GM21825 (cell line): ENCODE results near the gene PRDM16.

Experiments
- ATAC-seq: cut with Tn5 transposase; IDR thresholded peaks from one replicate; pipeline ENCODE4 v1.9.1; 2021; ENCODE audit warnings: mild to moderate bottlenecking, moderate library complexity; ENCODE audit not compliant: unreplicated experiment

Gene PRDM16

DNA sequence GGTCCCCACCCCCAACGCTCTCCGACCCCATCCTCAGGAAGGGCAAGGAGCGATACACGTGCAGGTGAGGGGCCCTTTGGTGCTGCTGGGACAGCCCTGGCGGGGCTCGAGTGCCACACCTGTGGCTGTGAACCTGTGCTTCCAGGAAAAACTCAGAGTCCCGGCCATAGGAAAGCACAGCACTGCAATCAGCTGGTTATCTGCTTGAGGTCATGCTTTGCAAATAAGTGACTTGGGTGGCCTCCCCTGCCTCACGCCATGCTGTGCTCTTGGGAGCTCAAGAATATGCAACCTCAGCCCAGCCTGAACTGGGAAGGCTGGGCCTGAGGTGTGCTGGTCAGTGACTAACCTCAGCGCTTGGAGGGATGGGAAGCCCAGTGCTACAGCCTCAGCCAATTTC is 348.9 kb downstream of the PRDM16 start:
- no peak for ATAC-seq

DNA sequence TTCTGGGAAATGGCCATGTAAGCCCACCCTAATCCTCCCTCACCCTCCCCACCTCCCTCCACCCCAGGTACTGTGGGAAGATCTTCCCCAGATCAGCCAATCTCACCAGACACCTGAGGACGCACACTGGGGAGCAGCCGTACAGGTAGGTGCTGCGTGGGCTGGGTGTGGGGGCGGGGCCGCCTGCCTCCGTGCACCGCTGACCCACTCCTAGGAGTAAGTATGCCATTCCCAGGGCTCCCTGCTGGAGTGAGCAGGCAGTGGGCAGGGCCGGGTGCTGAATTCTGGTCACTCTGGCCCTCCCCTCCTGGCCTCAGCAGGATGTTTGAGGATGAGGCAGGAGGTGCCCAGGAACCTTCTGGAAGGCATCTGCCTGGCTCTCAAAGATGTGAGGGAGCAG is 349.6 kb downstream of the PRDM16 start:
- ATAC-seq, result no peak

DNA sequence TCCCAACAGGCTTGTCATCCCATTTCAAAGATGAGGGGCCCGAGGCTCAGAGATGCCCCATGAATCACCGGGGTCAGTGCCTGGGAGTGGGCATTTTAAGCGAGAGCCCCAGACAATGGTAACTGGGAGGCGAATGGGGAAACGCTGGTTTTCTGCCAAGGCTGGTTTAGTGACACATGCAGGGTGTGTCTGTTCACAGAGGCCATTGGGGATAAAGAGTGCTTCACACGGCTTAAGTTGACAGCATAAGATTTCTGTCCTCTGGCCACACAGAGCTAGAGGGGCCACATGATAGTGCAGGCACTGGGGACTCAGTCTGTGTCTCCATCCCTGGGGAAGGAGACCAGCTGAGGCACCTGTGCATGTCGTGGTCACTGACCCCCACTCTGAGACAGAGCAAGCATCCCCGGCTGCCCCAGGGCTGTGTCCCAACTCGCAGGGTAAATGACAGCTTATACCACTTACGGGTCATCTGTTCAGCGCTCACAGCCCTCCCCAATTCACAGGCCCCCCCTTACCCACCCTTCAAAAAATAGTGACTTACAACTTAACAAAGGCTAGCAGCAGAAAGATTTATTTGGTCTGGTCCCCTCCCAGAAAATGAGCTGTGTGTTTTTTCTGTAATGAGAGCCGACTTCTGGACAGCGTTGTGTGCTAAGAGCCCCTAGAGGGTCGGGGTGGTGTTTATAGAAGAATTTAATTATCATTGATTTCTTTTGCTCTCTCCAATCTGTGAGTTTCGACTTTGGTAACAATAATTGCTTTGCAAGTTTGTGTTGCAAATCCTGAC is 350.6 kb downstream of the PRDM16 start:
- no peak for ATAC-seq

DNA sequence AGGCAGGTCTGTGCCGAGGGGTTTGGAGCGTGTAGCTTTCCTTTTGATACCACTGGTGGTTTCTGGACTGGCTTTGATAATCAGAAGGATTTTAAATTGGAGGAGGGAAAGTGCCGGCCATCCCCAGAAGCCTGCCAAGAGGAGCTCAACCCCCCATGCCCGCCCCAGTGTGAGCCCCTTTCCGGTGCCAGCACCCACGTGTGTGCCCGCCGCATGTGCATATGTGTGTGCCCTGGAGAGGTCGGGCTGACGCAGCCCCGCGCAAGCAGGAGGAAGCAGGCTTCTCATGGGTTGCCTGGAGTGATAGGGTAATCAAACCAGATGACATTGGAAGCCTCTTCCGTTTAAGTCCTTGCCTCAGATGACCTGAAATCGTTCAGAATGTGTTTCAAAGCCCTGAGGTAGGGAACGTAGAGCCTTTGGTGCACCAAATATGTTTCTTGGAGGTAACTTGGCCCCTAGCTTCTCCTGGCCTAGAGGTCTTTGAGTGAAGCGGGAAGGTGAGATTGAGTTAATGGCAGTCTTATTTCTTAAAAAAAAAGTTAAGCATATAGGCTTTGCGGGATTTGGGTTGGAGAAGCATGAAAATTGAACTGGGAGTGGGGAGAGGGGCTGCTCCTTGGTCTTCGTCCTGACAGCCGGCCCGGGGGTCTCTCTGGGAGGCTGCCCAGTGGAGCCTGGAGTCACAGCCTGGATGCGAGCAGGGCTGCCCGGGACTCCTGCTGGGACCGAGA is 351.4 kb downstream of the PRDM16 start:
- ATAC-seq, result no peak

DNA sequence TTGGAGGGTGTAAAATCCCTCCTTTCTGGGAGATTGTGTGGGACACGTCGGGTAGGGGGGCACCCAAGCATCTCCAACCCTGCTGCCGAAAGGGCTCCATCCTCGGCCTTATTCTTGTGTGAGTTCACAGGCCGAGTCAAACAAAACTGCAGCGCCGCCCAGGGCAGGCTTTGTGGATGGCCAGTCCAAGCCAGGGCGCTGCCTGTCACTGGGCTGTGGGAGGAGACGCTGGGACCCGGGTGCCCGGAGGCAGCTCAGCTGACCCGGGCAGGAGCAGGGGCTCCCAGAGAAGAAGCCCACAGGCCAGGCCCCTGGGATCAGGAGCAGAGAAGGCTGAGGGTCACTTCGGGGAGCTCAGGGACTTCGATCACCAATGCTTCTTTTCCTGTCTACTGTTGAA is 353.6 kb downstream of the PRDM16 start:
- ATAC-seq, result no peak

DNA sequence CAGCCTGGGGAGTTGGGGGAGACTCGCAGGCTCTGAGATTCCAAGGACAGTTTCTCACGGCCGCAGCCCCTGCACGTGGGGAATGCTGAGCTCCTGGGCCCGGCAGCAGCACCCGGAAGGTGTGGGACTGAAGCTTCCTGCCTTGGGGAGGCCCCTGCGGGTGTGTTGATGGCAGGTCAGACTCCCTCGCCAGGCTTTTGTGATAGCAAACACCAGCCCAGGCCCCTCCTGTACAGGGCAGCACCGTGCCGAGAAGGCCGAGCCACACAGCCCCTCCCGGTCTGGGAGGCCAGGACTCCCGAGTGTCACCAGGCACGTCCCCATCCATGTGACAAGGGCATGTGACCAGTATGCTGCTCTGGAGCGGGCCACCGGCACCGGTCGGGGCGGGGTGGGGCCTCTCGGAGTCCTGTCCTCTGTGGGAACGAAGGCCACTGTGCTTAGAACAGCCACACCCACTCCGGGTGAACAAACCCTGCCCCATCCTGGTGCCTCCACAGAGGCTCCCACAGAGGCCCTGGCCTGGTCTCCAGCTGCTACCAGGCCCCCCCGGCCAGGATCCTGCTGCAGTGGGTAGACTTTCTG is 354.3 kb downstream of the PRDM16 start:
- no peak for ATAC-seq

DNA sequence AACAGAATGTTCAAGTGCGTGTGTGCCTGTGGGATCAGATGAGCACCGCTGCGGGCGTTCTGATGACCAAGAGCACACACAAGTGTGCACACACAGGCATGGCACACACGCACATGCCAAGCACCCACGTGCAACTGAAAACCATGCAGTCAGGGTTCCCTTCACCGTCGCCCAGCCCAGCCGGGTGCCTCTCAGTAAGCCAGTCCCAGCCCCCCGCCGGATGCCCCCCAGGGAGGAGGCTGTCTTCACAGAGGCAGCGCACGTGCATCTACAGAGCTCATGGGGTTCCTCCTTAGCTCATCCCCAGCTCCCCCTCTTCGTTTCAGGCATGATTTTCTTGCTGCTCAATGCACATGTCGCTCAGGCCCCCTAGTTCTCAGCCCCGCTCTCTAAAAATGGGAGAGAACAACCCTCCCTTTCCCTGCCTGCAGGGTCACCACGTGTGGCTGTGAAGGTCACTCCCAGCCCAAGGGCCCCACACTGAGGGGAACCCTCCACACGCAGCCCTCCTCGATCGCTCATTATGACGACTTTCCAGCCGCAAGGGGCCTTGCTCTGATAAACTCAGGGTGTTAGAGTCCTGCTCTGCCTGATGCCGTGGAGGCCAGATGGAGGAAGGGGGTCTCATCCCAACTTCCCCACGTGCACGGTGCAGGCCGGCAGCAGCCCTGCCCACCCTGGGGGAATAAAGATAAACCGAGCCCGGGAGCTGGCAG is 355.1 kb downstream of the PRDM16 start:
- no peak for ATAC-seq

DNA sequence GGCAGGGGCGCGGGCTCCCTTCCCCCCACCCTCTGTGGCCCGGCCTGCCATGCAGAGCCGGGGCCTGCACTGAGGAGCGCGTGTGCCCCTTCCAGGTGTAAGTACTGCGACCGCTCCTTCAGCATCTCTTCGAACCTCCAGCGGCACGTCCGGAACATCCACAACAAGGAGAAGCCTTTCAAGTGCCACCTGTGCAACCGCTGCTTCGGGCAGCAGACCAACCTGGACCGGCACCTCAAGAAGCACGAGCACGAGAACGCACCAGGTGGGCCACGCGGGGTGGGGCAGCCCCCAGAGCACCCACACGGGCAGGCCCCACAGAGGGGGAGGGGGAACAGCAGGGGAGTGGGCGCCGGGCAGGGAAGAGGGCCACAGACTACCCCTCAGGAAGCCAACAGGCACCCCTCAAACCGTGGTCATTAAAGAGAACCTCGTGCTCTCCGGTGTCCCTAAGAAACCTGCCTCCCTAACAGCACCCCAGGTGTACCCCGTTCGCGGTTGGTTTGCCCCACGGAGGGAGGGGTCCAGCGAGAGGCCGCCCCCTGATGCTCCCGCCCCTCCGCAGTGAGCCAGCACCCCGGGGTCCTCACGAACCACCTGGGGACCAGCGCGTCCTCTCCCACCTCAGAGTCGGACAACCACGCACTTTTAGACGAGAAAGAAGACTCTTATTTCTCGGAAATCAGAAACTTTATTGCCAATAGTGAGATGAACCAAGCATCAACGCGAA is 356.6 kb downstream of the PRDM16 start:
- no peak for ATAC-seq

DNA sequence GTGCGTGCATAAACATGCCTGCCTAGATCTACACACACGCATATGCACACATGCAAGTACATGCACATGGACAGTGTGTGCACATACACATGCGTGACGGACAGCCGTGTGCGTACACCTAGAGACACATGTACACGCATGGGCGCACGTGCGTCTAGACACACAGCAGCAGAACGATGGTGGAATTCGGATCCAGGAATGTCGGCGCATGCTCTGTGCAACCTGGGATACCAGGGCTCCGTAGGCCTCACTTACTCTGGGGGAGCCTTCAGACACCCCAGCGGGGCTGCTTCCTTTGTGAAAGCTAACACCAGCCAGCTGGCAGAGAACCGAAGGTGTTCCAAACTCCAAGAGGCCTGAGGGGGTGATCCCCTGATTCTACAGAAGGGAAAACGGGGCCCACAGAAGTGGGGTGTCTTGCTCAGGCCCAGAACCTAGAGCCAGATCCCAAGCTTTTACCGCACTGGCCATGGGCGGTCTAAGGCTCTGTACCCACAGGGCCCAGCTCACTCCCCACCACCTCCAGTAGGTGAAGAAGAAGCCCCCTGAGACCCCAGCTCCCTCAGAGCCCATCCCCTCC is 358.0 kb downstream of the PRDM16 start:
- ATAC-seq, result no peak

DNA sequence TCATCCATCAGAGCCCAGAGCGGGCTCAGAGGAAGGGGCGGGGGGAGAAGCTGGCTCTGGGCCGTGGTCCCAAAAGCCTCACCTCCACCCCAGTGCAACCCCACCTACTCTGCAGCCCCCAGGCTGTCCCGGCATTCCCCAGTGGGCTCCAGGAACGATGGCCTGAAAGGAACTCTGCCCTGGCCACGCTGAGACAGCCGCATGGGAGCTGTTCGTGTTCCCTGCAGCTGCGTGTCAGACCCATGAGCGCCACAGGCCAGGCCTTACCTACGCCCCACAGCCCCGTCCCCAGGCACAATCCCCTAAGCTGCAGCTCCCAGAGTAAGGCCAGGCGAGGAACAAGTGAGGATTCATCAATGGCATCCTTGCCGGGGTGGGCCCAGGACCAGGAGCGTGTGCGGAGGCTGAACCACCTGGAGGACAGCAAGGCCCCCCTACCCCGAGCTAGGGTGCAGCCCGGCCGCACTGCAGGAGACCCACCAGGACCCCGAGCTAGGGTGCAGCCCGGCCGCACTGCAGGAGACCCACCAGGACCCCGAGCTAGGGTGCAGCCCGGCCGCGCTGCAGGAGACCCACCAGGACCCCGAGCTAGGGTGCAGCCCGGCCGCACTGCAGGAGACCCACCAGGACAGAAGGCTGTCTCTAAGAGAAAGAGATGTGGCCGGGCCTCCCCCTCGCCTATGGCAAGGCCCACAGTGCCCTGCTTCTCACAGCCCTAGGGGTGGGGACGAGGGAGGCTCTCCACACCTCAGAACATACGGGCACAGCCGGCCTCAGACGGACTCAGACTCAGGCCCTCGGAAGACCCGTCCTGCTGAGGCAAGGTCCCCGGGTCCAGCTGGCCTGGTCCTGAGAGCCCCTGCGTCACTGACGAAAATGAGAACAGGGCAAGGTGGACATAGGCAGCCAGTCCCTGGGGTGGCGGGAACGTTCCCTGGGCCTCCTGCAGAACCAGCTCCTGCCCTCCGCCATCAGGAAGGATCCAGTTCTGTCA is 359.0 kb downstream of the PRDM16 start:
- ATAC-seq, result no peak

DNA sequence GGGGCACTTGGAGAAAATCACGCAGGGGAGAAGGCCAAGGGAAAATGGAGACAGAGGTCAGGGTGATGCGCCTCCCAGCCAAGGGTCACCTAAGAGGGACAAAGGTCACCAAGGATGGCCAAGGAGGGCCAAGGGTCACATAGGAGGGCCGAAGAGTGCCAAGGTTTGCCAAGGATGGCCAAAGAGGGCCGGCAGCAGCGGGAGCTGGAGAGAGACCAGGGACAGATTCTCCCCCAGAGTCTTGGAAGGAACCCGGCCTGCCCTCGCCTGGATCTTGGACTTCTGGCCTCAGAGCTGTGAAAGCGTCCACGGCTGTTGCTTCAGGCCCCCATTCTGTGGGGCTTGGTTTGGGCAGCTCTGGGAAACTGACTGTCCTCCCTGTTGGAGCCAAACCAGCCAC is 359.9 kb downstream of the PRDM16 start:
- ATAC-seq, result no peak

DNA sequence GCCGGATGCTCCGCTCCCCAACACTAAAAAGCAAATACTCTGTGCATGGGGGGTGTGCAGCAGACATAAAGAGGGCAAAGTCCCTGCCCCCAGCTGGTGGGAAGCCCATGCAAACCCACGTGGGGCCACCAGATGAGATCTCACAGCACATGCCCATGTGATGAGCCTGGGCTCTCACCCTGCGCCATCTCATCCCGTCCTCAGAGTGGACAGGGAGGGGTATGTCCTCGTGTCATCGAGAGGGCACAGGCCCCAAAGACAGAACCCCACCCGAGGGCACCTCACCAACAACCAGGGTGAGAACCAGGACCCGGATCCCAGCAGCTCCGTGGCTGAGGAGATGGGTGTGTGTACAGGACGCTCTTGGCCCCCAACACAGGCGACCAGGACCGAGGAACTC is 360.3 kb downstream of the PRDM16 start:
- no peak for ATAC-seq

DNA sequence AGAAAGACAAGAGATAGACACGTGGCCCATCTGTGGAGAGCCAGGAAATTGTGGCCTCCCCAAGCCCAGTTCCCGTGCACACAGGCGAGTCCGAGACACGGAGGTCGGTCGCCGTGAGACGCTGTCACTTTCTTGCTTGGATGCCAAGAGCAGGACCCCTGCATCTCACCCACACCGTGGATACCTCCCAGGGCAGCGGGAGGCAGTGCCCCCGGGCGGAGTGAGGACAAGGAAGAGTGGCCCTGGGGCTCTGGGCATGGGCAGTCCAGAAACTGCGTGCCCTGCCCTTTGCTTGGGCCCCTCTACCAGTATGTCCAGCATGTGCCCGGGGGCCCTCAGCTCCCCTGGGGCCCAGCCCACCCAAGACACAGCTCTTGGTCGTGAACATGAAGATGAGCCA is 360.8 kb downstream of the PRDM16 start:
- no peak for ATAC-seq

DNA sequence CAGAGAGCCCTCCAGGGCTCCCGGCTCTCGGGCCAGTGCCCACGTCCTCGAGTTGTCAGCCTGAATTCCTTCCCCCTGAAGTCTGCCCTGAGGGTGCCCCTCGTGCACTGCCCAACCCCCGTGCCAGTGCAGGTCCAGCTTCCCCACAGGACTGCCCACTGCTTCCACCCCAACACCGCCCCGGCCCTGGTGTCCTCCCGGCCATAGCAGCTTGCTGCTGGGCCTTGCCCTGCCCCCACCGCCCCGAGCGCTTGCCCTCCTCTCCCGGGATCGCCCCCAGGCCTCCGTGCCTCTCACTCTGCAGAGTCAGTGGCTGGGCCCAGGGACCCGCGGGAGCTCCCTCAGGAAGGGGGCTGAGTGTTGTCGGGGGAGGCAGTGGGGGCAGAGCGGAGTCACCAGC is 361.4 kb downstream of the PRDM16 start:
- no peak for ATAC-seq

DNA sequence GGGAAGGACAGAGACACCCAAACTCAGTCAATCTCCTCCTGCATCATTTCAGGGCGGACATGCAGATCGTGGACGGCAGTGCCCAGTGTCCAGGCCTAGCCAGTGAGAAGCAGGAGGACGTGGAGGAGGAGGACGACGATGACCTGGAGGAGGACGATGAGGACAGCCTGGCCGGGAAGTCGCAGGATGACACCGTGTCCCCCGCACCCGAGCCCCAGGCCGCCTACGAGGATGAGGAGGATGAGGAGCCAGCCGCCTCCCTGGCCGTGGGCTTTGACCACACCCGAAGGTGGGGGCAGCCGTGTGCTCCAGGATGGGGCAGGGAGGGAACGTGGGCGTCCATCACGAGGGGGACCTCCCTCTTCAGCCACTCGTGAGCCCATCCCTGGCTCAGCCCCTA is 361.8 kb downstream of the PRDM16 start:
- no peak for ATAC-seq

DNA sequence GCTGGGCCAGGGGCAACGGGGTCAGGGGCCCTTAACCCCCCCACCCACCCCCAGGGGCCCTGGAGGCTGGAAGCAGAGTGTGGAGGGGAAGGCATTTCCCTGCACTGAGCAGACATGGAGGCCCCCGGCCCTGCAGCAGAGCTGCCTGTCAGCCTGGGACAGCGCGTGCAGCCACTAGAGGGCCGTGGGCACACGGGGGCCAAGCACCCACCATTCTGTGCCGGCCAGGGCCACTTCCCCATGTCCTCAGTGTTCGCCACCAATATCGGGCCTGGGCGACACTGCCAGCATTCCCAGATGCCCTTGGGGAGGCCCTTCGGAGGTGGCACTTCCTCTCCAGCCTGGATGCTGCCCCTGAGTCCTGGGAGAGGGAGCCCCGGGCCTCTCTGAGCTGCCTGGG is 362.3 kb downstream of the PRDM16 start:
- no peak for ATAC-seq

DNA sequence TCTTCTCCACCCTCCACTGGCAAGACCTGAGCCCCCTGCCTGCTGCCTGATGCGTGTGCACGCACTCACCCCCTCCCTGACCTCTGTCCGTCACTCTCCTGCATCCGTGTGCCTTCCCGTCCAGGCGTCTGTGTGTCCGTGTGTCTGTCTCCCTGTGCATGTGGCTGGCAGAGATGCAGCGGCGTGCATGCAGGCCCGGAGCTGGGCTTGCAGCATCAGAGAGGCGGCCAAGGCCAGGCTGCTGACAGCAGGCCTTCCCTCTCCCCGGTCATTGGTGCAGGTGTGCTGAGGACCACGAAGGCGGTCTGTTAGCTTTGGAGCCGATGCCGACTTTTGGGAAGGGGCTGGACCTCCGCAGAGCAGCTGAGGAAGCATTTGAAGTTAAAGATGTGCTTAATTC is 362.7 kb downstream of the PRDM16 start:
- no peak for ATAC-seq

DNA sequence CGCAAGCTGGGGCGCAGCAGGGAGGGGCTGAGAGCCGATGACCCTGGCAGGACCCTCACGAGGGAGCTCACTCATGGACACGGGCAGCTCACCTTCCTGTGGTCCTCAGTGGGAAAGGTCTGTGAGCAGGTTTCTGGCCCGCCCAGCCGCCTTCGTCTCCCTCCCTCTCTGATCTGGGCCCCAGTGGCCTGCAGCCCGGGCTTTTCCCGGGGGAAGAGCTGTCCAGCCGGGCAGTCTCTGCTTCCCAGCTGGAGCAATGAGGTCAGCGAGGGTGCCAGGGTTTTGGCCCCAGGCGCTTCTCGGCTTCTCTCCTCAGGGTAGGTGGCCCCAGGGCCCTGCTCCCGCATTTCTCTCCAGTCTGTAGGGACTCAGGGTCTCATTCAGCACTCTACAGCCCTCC is 363.3 kb downstream of the PRDM16 start:
- no peak for ATAC-seq

DNA sequence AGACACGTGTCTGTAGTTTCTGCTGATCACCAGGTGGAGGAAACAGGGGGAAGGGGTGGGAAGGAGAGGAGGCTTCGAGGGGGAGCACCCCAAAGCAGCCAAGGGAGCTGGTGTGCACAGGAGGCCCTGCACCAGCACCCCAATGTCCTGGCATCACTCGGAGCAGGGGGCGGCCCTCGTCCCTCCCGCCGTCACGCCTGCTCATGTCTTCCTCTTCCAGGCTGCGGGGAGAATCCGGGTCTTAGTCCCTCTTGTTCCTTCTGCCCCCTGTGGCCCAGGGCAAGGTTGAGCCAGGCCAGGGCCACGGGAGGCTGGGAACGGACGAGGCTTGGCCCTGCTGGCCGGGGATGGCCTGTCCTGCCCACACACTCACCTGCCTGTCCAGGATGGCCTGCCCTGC is 364.1 kb downstream of the PRDM16 start:
- no peak for ATAC-seq
